Cardiac muscle cell (in vitro differentiated cells and primary cell): ENCODE results near the gene UBQLN1. TPM values are rescaled to one million over a fixed set of nuclear protein-coding genes. Genes with fewer than 3 reads are reported as not detected.
A peak's percentile ranks its signal among the peaks of the same experiment; 100 is the strongest.

ENCODE experiments used
- DNase-seq, 2 donors: peaks; one replicate each; pipeline versions ENCODE4 v3.0.0 to v3.0.0-alpha.2; 2010 to 2017; ENCODE audit warnings: low read depth in 1 of 2, low spot score in 1 of 2
- H3K27ac ChIP-seq: fragments of 200-600 bp; sonication (generic); 2 replicates; pipeline ENCODE4 v1.5.1; 2016
- H3K27me3 ChIP-seq: fragments of 200-600 bp; sonication (generic); 2 replicates; pipeline ENCODE4 v1.6.0; 2016; ENCODE audit warnings: control low read depth
- H3K36me3 ChIP-seq: fragments of 200-600 bp; sonication (generic); 2 replicates; pipeline ENCODE4 v1.5.1; 2016; ENCODE audit warnings: control low read depth
- H3K4me1 ChIP-seq: fragments of 200-600 bp; sonication (generic); 2 replicates; pipeline ENCODE4 v1.8.1; 2017; ENCODE audit warnings: low read depth, mild to moderate bottlenecking, mixed run types
- H3K4me3 ChIP-seq: fragments of 200-600 bp; sonication (generic); 2 replicates; pipeline ENCODE4 v1.5.1; 2016; ENCODE audit warnings: mild to moderate bottlenecking
- H3K9me3 ChIP-seq: fragments of 200-600 bp; sonication (generic); 2 replicates; pipeline ENCODE4 v1.5.1; 2017; ENCODE audit warnings: low read depth, mild to moderate bottlenecking, control low read depth
- CTCF ChIP-seq: IDR thresholded peaks from 2 replicates; pipeline ENCODE4 v1.5.1; 2012; ENCODE audit warnings: low read depth, mild to moderate bottlenecking, low read length
- polyA plus RNA-seq: library from polyadenylated mRNA; unstranded; fragments of >200 nt; fragmentation: Nextera tagmentation; extraction: Ambion mirVana; gene quantifications from 2 replicates; pipeline ENCODE4 v1.2.1, GENCODE V29; 2016
- total RNA-seq: library from RNA; depleted of rRNA; stranded (reverse); fragments of >200 nt; gene quantifications from 2 replicates; pipeline ENCODE4 v1.2.3, GENCODE V29; 2016

Gene UBQLN1
- total and polyA plus RNA-seq, 2 experiments from 2014 or later, result 38.0 to 102 TPM

GRCh38 chr9:83633676-83634075 is 74.1 kb downstream of the UBQLN1 start:
- Histone ChIP-seq H3K9me3 (no peaks in the 10 kb centered on the region), H3K4me3 (no peak overlapping the region), H3K27me3 (no peaks in the 10 kb centered on the region), H3K36me3 (no peaks in the 10 kb centered on the region), H3K27ac (no peak overlapping the region), H3K4me1 (peaks cover 4% of the 10 kb centered on the region)
- no peak for DNase-seq
- no peak for TF ChIP-seq CTCF

DNA sequence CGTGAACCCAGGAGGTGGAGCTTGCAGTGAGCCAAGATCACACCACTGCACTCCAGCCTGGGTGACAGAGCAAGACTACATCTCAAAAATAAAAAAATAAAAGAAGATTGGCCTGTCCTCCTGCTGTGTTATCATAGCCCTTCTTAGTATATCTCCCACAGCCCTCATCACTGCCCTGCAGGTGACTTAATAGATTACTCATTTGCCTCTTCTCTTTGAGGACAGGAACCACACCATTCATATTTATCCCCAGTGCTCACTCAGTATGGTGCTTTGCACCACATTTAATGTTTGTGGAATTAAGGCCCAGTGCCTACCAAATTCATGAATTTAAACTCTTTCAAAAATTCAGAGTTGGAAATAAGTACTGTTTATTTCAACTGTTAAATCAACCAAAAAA is 74.5 kb downstream of the UBQLN1 start:
- Histone ChIP-seq H3K27me3 (no peaks in the 10 kb centered on the region), H3K4me3 (no peak overlapping the region), H3K9me3 (no peaks in the 10 kb centered on the region), H3K36me3 (no peaks in the 10 kb centered on the region), H3K4me1 (peaks cover 4% of the 10 kb centered on the region), H3K27ac (no peak overlapping the region)
- DNase-seq, result no peak
- TF ChIP-seq CTCF, result no peak

- Histone ChIP-seq H3K9me3 (no peaks in the 10 kb centered on the region), H3K4me3 (no peak overlapping the region), H3K36me3 (no peaks in the 10 kb centered on the region), H3K27ac (no peak overlapping the region), H3K27me3 (no peaks in the 10 kb centered on the region), H3K4me1 (peaks cover 4% of the 10 kb centered on the region)
- no peak for TF ChIP-seq CTCF
- DNase-seq, result peak; percentile 19
Observed at GRCh38 chr9:83630938-83631457, 76.8 kb downstream of the UBQLN1 start.

DNA sequence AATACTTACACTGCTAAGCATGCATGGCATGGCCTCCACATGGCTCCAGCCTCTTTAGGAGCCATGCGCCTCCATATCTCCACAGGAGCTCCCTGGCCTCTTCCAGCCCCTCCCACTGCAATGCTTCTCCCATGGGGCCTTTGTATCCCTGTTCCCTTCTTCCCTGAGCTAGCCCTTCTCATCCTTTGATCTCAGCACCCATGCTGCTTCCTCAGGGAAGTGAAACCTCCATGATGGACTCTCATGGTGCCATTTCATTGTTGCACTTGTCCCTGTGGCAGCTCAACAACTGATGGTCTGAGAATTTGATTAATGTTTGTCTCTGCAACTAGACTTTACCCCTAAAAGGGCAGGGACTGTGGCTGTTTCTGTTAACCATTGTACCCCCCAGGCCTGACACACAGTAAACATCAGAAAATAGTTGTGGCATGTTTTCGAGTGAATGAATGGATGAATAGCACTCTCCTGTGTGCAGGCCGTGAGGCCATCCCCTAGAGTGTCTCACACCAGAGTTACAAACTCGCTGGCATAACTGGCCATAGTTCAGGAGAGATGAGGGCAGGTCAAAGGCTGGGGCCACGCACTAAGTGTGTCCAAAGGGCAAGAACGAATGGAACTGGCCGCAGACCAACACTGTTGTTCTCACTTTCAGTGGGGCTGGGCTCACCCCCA is 78.2 kb downstream of the UBQLN1 start:
- Histone ChIP-seq H3K4me3 (no peak overlapping the region), H3K27me3 (no peaks in the 10 kb centered on the region), H3K36me3 (no peaks in the 10 kb centered on the region), H3K9me3 (no peaks in the 10 kb centered on the region), H3K27ac (no peak overlapping the region), H3K4me1 (peaks cover 4% of the 10 kb centered on the region)
- TF ChIP-seq CTCF, result no peak
- no peak for DNase-seq

- Histone ChIP-seq H3K4me3 (no peak overlapping the region), H3K27ac (no peak overlapping the region), H3K36me3 (no peaks in the 10 kb centered on the region), H3K4me1 (peaks cover 4% of the 10 kb centered on the region), H3K9me3 (no peaks in the 10 kb centered on the region), H3K27me3 (no peaks in the 10 kb centered on the region)
- no peak for DNase-seq
- no peak for TF ChIP-seq CTCF
Observed at GRCh38 chr9:83628540-83628939, 79.2 kb downstream of the UBQLN1 start.
